ENCODE data around the gene CNTNAP2. TPM values are rescaled to one million over a fixed set of nuclear protein-coding genes. Genes with fewer than 3 reads are reported as not detected.

Gene CNTNAP2
- total RNA-seq, 1 experiment from 2014 or later: 42.5 TPM

DNA sequence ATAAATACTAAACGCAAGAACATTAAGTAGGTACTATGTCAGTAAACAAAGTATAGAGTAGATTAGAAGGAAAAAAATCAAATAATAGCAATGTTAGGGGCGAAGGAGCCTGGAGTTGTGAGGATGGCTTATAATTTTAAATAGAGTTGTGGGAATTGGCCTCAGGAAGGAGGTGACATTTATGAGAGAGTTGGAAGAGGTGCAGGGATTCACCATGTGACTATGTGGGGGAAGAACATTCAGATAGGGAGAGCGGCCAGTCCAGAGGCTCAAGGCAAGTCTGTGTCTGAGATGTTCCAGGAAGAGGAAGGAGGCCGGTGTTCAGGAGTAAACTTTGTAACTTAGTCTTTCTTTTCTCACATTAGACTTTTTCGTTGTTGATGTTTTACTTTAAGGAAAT lies 1695.3 kb downstream of the CNTNAP2 start:
- intact Hi-C loops (cut with micrococcal nuclease; ENCODE audit: unreplicated experiment): no loop called here
- TF ChIP-seq, protein P1, sequence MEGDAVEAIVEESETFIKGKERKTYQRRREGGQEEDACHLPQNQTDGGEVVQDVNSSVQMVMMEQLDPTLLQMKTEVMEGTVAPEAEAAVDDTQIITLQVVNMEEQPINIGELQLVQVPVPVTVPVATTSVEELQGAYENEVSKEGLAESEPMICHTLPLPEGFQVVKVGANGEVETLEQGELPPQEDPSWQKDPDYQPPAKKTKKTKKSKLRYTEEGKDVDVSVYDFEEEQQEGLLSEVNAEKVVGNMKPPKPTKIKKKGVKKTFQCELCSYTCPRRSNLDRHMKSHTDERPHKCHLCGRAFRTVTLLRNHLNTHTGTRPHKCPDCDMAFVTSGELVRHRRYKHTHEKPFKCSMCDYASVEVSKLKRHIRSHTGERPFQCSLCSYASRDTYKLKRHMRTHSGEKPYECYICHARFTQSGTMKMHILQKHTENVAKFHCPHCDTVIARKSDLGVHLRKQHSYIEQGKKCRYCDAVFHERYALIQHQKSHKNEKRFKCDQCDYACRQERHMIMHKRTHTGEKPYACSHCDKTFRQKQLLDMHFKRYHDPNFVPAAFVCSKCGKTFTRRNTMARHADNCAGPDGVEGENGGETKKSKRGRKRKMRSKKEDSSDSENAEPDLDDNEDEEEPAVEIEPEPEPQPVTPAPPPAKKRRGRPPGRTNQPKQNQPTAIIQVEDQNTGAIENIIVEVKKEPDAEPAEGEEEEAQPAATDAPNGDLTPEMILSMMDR (IDR thresholded peaks at IDR 0.05; ENCODE audit: insufficient read depth in 1 of 2, low read depth in 1 of 2, low read length in 1 of 2, severe bottlenecking in 1 of 2, unreplicated experiment in 1 of 2): no peak
- Mint-ChIP-seq H3K27ac (ENCODE audit: unreplicated experiment) (no peak overlapping the region), H3K36me3 (ENCODE audit: insufficient read depth, unreplicated experiment) (no peaks in the 10 kb centered on the region), H3K27me3 (ENCODE audit: insufficient read depth, unreplicated experiment) (peaks cover 4% of the 10 kb centered on the region), H3K4me1 (ENCODE audit: low read depth, unreplicated experiment) (no peaks in the 10 kb centered on the region), H3K9me3 (ENCODE audit: unreplicated experiment) (no peaks in the 10 kb centered on the region), H3K4me3 (ENCODE audit: unreplicated experiment) (no peak overlapping the region)
- ChIA-PET POLR2A (no interaction called here), CTCF (no interaction called here)
- Histone ChIP-seq H3K36me3 (ENCODE audit: control insufficient read depth, insufficient read depth, low read length) (no peaks in the 10 kb centered on the region), H3K27me3 (replicated peaks; ENCODE audit: control insufficient read depth, insufficient read depth, low read length) (no peaks in the 10 kb centered on the region), H3K4me1 (no peaks in the 10 kb centered on the region), H3K9me3 (no peaks in the 10 kb centered on the region), H3K4me3 (ENCODE audit: low read depth, low read length) (no peak overlapping the region)
- DNase-seq: no peak
- BruUV-seq (replicated peaks): no TSS peak

DNA sequence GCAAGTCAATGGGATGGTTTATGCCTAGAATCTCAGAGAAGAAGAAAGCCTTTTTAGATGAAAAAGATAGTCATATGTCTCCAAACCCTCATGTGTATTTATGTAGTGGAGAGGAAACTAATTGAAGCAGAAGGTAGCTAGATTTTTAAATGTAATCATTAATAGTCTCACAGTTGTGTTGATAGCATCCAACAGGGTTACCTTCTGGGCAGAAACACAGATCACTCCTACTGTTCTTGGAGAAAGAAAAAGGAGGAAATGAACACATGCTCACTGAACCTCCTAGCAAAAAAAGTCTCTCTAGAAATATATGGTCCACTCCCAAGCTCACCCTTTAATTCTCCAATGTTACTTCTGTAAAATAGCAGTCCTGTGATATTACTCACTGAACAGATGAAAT lies 1696.7 kb downstream of the CNTNAP2 start:
- BruUV-seq (replicated peaks): no TSS peak
- no peak for DNase-seq
- intact Hi-C loops (cut with micrococcal nuclease; ENCODE audit: unreplicated experiment): no loop called here
- H3K9me3 ChIP-seq: no peaks in the 10 kb centered on the region
- no peak overlapping the region for H3K4me3 ChIP-seq (ENCODE audit: low read depth, low read length)
- H3K4me1 Mint-ChIP-seq (ENCODE audit: low read depth, unreplicated experiment): no peaks in the 10 kb centered on the region
- TF ChIP-seq, protein P1 (IDR thresholded peaks at IDR 0.05; ENCODE audit: insufficient read depth in 1 of 2, low read depth in 1 of 2, low read length in 1 of 2, severe bottlenecking in 1 of 2, unreplicated experiment in 1 of 2): no peak
- ChIA-PET CTCF (no interaction called here), POLR2A (no interaction called here)
- no peaks in the 10 kb centered on the region for H3K36me3 Mint-ChIP-seq (ENCODE audit: insufficient read depth, unreplicated experiment)
- H3K9me3 Mint-ChIP-seq (ENCODE audit: unreplicated experiment): no peaks in the 10 kb centered on the region
- H3K4me3 Mint-ChIP-seq (ENCODE audit: unreplicated experiment): no peak overlapping the region
- no peaks in the 10 kb centered on the region for H3K36me3 ChIP-seq (ENCODE audit: control insufficient read depth, insufficient read depth, low read length)
- no peak overlapping the region for H3K27ac Mint-ChIP-seq (ENCODE audit: unreplicated experiment)
- no peaks in the 10 kb centered on the region for H3K27me3 ChIP-seq (replicated peaks; ENCODE audit: control insufficient read depth, insufficient read depth, low read length)
- peaks cover 4% of the 10 kb centered on the region for H3K27me3 Mint-ChIP-seq (ENCODE audit: insufficient read depth, unreplicated experiment)
- H3K4me1 ChIP-seq: no peaks in the 10 kb centered on the region

DNA sequence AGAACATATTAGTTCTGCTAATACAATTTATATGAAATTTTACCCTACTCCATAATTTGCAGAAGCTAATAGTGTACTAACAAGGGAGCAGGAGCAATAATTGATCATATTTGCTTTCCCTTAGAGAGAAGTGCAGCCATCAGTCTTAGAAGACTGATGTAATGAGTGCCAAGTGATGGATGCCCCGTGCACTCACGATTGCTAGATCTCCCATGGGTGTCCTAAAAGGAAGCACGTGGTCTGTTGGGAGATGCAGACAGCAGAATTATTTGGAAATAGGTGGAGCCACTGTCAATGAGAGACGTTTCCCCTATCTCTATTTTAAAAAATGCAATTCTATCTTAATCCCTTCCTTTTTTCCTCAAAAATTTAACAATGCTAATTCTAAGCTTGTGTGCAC lies 1701.7 kb downstream of the CNTNAP2 start:
- H3K4me1 Mint-ChIP-seq (ENCODE audit: low read depth, unreplicated experiment): no peaks in the 10 kb centered on the region
- Histone ChIP-seq H3K27me3 (replicated peaks; ENCODE audit: control insufficient read depth, insufficient read depth, low read length) (no peaks in the 10 kb centered on the region), H3K9me3 (no peaks in the 10 kb centered on the region), H3K36me3 (ENCODE audit: control insufficient read depth, insufficient read depth, low read length) (no peaks in the 10 kb centered on the region), H3K4me1 (no peaks in the 10 kb centered on the region), H3K4me3 (ENCODE audit: low read depth, low read length) (no peak overlapping the region)
- ChIA-PET CTCF (no interaction called here), POLR2A (no interaction called here)
- BruUV-seq (replicated peaks): no TSS peak
- H3K4me3 Mint-ChIP-seq (ENCODE audit: unreplicated experiment): no peak overlapping the region
- DNase-seq: no peak
- no peak overlapping the region for H3K27ac Mint-ChIP-seq (ENCODE audit: unreplicated experiment)
- H3K27me3 Mint-ChIP-seq (ENCODE audit: insufficient read depth, unreplicated experiment): peaks cover 9% of the 10 kb centered on the region
- no peaks in the 10 kb centered on the region for H3K36me3 Mint-ChIP-seq (ENCODE audit: insufficient read depth, unreplicated experiment)
- TF ChIP-seq, protein P1 (IDR thresholded peaks at IDR 0.05; ENCODE audit: insufficient read depth in 1 of 2, low read depth in 1 of 2, low read length in 1 of 2, severe bottlenecking in 1 of 2, unreplicated experiment in 1 of 2): no peak
- H3K9me3 Mint-ChIP-seq (ENCODE audit: unreplicated experiment): no peaks in the 10 kb centered on the region
- intact Hi-C loops (cut with micrococcal nuclease; ENCODE audit: unreplicated experiment): no loop called here

Measured in Caco-2 (cell line).